IPS DF 4.7 (cell line): ENCODE measurements around the gene MINDY3.
"Not testable (repeated sequence)": the region's sequence is repeated elsewhere in the genome, so short reads cannot be mapped to it uniquely, and the experiment has no call there.

ENCODE experiments used
- DNase-seq: peaks from one replicate; pipeline ENCODE4 v3.0.0-alpha.2; 2013; ENCODE audit warnings: low spot score; ENCODE audit errors: extremely low read depth

Gene MINDY3

GRCh38 chr10:15781381-15781960 is 78.8 kb downstream of the MINDY3 start:
- DNase-seq, result no peak

- DNase-seq, result no peak
Measured at GRCh38 chr10:15780353-15781135, 79.8 kb downstream of the MINDY3 start.

- no peak for DNase-seq
Measured at GRCh38 chr10:15775513-15775912, 84.8 kb downstream of the MINDY3 start.

GRCh38 chr10:15774534-15774933 is 85.8 kb downstream of the MINDY3 start:
- not testable (repeated sequence) for DNase-seq

- DNase-seq, result no peak
Measured at GRCh38 chr10:15764892-15765454, 95.3 kb downstream of the MINDY3 start.

GRCh38 chr10:15763006-15763405 is 97.3 kb downstream of the MINDY3 start:
- DNase-seq, result no peak

- DNase-seq, result not testable (repeated sequence)
Measured at GRCh38 chr10:15762239-15762638, 98.1 kb downstream of the MINDY3 start.

- not testable (repeated sequence) for DNase-seq
Measured at GRCh38 chr10:15761224-15761623, 99.1 kb downstream of the MINDY3 start.

- DNase-seq, result no peak
Measured at GRCh38 chr10:15760681-15761080, 99.6 kb downstream of the MINDY3 start.

GRCh38 chr10:15759265-15759664 is 101.0 kb downstream of the MINDY3 start:
- DNase-seq, result no peak

GRCh38 chr10:15758618-15759017 is 101.7 kb downstream of the MINDY3 start:
- DNase-seq, result no peak

- DNase-seq, result no peak
Measured at GRCh38 chr10:15754937-15755336, 105.4 kb downstream of the MINDY3 start.

- no peak for DNase-seq
Measured at GRCh38 chr10:15751046-15751445, 109.3 kb downstream of the MINDY3 start.

GRCh38 chr10:15748126-15748525 is 112.2 kb downstream of the MINDY3 start:
- DNase-seq, result no peak

GRCh38 chr10:15747632-15748031 is 112.7 kb downstream of the MINDY3 start:
- no peak for DNase-seq

- DNase-seq, result no peak
Measured at GRCh38 chr10:15745751-15746150, 114.6 kb downstream of the MINDY3 start.

- peak; percentile 58 for DNase-seq
Measured at GRCh38 chr10:15744217-15744865, 116.0 kb downstream of the MINDY3 start.

- no peak for DNase-seq
Measured at GRCh38 chr10:15743443-15743842, 116.9 kb downstream of the MINDY3 start.

GRCh38 chr10:15742836-15743235 is 117.5 kb downstream of the MINDY3 start:
- no peak for DNase-seq

- no peak for DNase-seq
Measured at GRCh38 chr10:15742102-15742501, 118.2 kb downstream of the MINDY3 start.

GRCh38 chr10:15741581-15741980 is 118.7 kb downstream of the MINDY3 start:
- DNase-seq, result no peak

- DNase-seq, result no peak
Measured at GRCh38 chr10:15740261-15740660, 120.0 kb downstream of the MINDY3 start.
